Endothelial cell of hepatic sinusoid (primary cell): ENCODE results near the gene C1QTNF9B.

Source experiments
- in situ Hi-C: cut with HindIII; loops from 2 replicates; pipeline ENCODE4 v1.10.0; 2017; ENCODE audit warnings: low sequenced_read_pairs

Gene C1QTNF9B

DNA sequence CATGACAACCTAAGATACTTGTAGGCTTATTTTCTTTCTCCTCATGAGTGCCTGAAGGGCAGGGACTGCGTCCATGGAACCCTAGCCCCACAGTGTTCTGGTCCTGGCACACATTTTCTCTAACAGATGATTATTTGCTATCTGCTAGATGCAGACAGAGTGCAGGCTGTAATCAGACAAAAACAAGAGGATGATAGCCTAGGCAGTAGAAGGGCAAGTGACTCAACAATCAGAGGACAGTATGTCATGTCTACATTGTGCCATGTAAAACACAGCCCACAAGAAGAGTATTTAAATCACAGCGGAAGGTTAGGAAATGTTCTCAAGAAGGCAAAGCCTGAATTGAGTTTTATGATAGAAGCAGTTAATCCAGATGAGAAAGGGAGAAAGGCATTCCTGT lies 37.4 kb downstream of the C1QTNF9B start:
- in situ Hi-C loops, result no loop called here

GRCh38 chr13:23859455-23859854 lies 37.8 kb downstream of the C1QTNF9B start:
- in situ Hi-C loops, result no loop called here

GRCh38 chr13:23858546-23858945 lies 38.8 kb downstream of the C1QTNF9B start:
- in situ Hi-C loops, result no loop called here

- in situ Hi-C loops, result no loop called here
These were observed 41.1 kb downstream of the C1QTNF9B start for GRCh38 chr13:23856008-23856750.

DNA sequence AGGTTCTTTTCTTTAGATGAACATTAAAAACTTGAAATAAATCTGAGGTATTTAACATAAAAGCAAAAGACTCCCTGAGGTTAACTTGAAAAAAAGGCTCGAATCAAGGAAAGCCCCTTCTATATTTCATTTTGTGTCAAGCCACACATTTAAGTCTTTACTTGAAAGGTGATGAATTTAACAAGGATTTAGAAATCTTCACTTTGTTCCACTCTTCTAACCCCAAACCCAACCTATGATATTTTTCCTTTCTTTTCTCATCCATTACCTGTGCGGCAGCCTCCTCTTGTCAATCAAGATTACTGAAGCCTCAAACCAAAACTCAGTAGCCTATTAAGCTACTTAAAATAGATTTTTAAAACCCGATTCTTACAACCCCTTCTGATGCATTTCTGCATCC lies 41.9 kb downstream of the C1QTNF9B start:
- in situ Hi-C loops, result no loop called here

GRCh38 chr13:23852351-23852750 lies 45.0 kb downstream of the C1QTNF9B start:
- in situ Hi-C loops, result no loop called here

DNA sequence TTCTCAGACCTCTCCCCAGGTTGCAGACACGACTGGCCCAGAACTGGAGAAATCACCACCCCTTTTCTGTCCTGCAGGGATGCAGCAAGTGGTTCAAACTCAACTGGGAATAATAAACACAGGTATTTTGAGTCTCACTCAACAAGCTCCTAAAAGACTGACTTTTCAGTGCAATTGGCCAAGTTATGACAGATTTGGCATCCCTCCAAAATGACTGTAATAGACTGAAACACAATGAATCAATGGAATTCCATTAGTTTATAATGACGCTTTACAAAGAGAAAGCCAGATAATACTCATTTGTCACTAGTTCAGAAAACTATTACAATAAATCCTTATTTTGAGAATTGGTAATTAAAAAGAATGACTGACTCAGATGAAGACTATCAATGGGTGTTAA lies 46.2 kb downstream of the C1QTNF9B start:
- in situ Hi-C loops, result no loop called here

DNA sequence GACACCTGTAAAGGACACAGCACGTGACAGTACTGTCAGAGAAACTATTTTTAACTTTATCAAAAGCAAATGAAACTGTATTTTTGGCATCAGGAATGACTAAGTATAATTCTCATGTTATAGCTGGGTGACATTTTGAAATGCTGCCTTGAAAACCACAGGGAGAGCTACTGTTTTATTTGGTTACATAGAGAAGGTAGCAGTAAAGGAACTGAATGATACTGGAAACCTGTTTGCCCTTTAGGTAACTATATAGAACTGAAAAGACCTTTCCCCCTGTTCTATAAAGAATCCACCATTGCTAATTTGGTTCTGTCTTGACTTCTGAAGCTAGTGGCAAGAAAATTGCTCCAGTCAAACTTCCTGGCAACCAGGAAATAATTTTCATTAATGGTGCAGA lies 47.2 kb downstream of the C1QTNF9B start:
- in situ Hi-C loops, result no loop called here

DNA sequence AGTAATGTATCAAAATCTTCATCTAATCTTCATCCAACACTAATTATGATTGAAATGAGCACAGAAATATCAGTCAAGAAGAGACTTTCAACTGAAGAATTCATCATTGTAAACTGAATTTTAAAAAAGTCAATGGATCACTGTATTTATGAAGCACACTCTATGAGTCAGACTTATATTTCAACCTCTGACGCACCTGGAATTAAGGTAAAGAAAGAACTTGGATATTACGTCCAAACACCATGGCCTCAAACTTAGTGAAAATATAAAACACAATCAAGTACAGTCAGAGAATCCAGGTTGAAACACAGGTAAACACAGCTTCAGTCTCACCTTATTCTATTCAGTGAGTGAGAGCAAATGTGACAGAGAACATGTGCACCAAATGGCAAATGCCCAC lies 47.6 kb downstream of the C1QTNF9B start:
- in situ Hi-C loops, result no loop called here

DNA sequence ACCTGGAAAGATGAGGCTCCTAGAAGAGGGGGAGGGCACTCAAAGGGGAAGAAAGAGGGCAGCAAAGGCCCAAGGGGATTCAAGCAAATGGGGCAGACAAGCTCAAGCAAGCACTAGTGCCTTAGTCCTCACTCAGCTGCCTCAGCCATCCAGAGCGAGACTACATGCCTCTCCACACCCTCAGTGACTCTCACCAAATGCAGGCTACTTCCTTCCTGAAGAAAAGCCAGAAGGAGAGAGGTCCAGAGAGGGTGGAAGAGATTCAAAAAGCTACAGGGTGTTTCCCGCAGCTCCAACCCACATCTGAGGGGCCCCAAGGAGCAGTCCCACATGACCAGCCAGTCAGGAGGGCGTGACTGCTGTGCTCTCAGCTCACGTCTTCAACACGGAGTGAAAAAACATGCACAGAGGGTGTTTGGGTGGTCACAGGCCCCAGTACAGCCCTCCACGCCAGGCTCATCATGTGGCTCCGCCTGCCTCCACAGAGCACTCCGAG lies 48.6 kb downstream of the C1QTNF9B start:
- in situ Hi-C loops, result no loop called here

- in situ Hi-C loops, result no loop called here
These were observed 49.3 kb downstream of the C1QTNF9B start for GRCh38 chr13:23848019-23848418.

- in situ Hi-C loops, result no loop called here
These were observed 49.8 kb downstream of the C1QTNF9B start for GRCh38 chr13:23847497-23847896.

- in situ Hi-C loops, result no loop called here
These were observed 52.1 kb downstream of the C1QTNF9B start for GRCh38 chr13:23845105-23845725.

- in situ Hi-C loops, result no loop called here
These were observed 53.2 kb downstream of the C1QTNF9B start for GRCh38 chr13:23844132-23844531.

DNA sequence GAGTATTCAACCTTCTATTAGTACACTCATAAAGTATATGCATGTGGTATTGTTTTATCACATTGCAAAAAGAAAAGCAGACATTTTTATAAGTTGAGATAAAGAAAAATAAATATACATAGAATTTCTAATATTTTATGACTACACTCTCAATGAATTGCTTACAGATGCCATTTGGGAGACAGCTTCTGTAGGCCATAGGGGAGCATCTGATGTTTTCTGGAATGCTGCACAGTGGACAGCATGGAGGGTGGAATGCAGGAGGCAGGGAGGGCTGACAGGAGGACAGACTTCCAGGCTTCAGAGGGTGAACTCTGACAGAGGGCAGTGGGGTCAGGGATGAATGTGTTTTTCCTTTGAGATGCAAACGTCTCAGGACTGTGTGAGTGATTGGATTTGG lies 53.9 kb downstream of the C1QTNF9B start:
- in situ Hi-C loops, result no loop called here

- in situ Hi-C loops, result no loop called here
These were observed 54.9 kb downstream of the C1QTNF9B start for GRCh38 chr13:23842406-23842805.
